K562 (cell line): Measurements from ENCODE around the gene ANKS1B.

Source experiments
- ADNP ChIP-seq: fragments of 200-800 bp; sonication (Bioruptor generic); IDR thresholded peaks from 2 replicates; pipeline ENCODE4 v1.6.1; 2016; ENCODE audit warnings: missing genetic modification characterization, missing compliant biosample characterization
- EP300 ChIP-seq: IDR thresholded peaks from 2 replicates; pipeline ENCODE4 v1.6.1; 2012; ENCODE audit warnings: low read length, improper control_type of control experiment
- HEY1 ChIP-seq: fragments of 250-450 bp; sonication (Bioruptor Pico); IDR thresholded peaks from 2 replicates; pipeline ENCODE4 v1.5.0; 2020; ENCODE audit warnings: mild to moderate bottlenecking, moderate library complexity, borderline replicate concordance
- JUN ChIP-seq, 2 experiments: sonication (generic) in 1 of 2; formaldehyde crosslinking in 1 of 2; IDR thresholded peaks; 2 replicates each; pipeline versions ENCODE4 v1.6.1 to v1.8.0; 2012 to 2022; ENCODE audit warnings: borderline replicate concordance in 2 of 2, mild to moderate bottlenecking in 2 of 2, improper control_type of control experiment in 1 of 2, low read depth in 1 of 2, low read length in 1 of 2, missing genetic modification reagents in 1 of 2
- NCOA1 ChIP-seq: fragments of 450-650 bp; IDR thresholded peaks from 2 replicates; pipeline ENCODE4 v1.6.1; 2016; ENCODE audit warnings: low read depth
- NR2C2 ChIP-seq, 2 experiments: fragments of 200-800 bp in 1 of 2; sonication (Bioruptor generic) in 1 of 2; sonication (generic) in 1 of 2; formaldehyde crosslinking in 1 of 2; IDR thresholded peaks; 2 replicates each; pipeline versions ENCODE4 v1.6.1 to v1.8.0; 2016 to 2022; ENCODE audit warnings: mild to moderate bottlenecking in 1 of 2, missing compliant biosample characterization in 1 of 2, missing genetic modification characterization in 1 of 2, missing genetic modification reagents in 1 of 2
- RNF2 ChIP-seq: sonication (generic); IDR thresholded peaks from 2 replicates; pipeline ENCODE4 v1.6.1; 2016
- ZSCAN29 ChIP-seq: fragments of 450-650 bp; IDR thresholded peaks from 2 replicates; pipeline ENCODE4 v1.6.1; 2017
- TF ChIP-seq, protein P1 (sequence below), 3 experiments: IDR thresholded peaks in 2 of 3; conservative IDR thresholded peaks in 1 of 3; 2 replicates each; pipeline ENCODE4 v1.5.1; 2011 to 2012; ENCODE audit warnings: low read length in 3 of 3, mild to moderate bottlenecking in 3 of 3, control low read depth in 2 of 3, improper control_type of control experiment in 1 of 3, inconsistent platforms in 1 of 3, low read depth in 1 of 3, mixed read lengths in 1 of 3, moderate library complexity in 1 of 3; ENCODE audit not compliant: insufficient read depth in 2 of 3
- TF ChIP-seq, protein P2 (sequence below): sonication (generic); formaldehyde crosslinking; IDR thresholded peaks from 2 replicates; pipeline ENCODE4 v1.5.0; 2020; ENCODE audit warnings: missing genetic modification reagents

DNA sequence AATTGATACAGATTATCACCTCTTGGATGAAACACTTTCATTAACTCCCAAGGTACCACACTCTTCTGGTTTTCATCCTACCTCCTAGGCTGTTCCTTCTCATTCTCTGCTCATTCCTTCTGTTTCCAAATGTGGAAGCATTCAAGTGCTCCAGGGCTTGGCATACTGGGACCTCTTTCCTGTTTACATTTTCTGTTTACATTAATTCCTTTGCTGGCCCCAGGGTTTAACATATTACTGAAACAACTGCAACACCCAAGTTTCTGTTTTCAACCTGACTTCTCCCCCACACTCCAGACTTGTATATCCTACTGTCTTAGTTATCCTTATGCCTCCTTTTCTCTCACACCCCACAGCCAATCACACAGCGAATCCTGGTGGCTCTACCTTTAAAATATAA lies 723.5 kb downstream of the ANKS1B start:
- TF ChIP-seq RNF2 (no peak), NCOA1 (no peak), ZSCAN29 (no peak), JUN (IDR thresholded peaks at IDR 0.05; ENCODE audit: borderline replicate concordance, low read depth, low read length) (no peak), JUN (CRISPR knock-in tag; IDR thresholded peaks at IDR 0.05; ENCODE audit: borderline replicate concordance) (no peak), NR2C2 (CRISPR knock-in tag; IDR thresholded peaks at IDR 0.05) (no peak), NR2C2 (tag; IDR thresholded peaks at IDR 0.05) (no peak), ADNP (tag) (no peak), EP300 (no peak), HEY1 (CRISPR knock-in tag) (no peak)
- TF ChIP-seq, protein P1, sequence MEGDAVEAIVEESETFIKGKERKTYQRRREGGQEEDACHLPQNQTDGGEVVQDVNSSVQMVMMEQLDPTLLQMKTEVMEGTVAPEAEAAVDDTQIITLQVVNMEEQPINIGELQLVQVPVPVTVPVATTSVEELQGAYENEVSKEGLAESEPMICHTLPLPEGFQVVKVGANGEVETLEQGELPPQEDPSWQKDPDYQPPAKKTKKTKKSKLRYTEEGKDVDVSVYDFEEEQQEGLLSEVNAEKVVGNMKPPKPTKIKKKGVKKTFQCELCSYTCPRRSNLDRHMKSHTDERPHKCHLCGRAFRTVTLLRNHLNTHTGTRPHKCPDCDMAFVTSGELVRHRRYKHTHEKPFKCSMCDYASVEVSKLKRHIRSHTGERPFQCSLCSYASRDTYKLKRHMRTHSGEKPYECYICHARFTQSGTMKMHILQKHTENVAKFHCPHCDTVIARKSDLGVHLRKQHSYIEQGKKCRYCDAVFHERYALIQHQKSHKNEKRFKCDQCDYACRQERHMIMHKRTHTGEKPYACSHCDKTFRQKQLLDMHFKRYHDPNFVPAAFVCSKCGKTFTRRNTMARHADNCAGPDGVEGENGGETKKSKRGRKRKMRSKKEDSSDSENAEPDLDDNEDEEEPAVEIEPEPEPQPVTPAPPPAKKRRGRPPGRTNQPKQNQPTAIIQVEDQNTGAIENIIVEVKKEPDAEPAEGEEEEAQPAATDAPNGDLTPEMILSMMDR (IDR thresholded peaks at IDR 0.05 in 2 of 3, conservative IDR thresholded peaks at IDR 0.05 in 1 of 3; ENCODE audit: insufficient read depth in 2 of 3, low read depth in 1 of 3, low read length in 3 of 3) = no peak
- TF ChIP-seq, protein P2, sequence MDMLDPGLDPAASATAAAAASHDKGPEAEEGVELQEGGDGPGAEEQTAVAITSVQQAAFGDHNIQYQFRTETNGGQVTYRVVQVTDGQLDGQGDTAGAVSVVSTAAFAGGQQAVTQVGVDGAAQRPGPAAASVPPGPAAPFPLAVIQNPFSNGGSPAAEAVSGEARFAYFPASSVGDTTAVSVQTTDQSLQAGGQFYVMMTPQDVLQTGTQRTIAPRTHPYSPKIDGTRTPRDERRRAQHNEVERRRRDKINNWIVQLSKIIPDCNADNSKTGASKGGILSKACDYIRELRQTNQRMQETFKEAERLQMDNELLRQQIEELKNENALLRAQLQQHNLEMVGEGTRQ (CRISPR knock-in tag) = no peak
